ENCODE results near the gene FJX1. TPM values are rescaled to one million over a fixed set of nuclear protein-coding genes. Genes with fewer than 3 reads are reported as not detected.

Gene FJX1
- total and polyA plus RNA-seq, 5 donors from 2014 or later, result not detected

DNA sequence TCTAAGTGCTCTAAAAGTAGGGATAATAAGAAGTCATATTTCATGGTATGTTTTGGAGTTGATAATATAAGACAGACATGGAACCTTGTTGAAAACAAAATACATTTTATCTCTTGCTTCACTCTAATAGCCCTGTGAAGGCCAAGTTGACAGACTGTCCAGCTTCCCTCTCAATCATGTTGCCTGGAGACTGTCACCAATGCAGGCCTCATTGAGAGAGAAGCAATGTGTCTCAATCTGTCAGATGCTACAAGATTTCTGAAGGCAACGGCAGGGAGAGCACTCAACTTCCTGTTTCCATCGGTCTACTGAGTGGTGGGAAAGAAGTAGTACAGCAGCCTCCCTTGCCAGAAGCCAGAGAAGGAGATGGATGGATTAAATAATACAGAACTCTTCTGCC, 23.6 kb upstream of the FJX1 start:
- no peak for DNase-seq

DNA sequence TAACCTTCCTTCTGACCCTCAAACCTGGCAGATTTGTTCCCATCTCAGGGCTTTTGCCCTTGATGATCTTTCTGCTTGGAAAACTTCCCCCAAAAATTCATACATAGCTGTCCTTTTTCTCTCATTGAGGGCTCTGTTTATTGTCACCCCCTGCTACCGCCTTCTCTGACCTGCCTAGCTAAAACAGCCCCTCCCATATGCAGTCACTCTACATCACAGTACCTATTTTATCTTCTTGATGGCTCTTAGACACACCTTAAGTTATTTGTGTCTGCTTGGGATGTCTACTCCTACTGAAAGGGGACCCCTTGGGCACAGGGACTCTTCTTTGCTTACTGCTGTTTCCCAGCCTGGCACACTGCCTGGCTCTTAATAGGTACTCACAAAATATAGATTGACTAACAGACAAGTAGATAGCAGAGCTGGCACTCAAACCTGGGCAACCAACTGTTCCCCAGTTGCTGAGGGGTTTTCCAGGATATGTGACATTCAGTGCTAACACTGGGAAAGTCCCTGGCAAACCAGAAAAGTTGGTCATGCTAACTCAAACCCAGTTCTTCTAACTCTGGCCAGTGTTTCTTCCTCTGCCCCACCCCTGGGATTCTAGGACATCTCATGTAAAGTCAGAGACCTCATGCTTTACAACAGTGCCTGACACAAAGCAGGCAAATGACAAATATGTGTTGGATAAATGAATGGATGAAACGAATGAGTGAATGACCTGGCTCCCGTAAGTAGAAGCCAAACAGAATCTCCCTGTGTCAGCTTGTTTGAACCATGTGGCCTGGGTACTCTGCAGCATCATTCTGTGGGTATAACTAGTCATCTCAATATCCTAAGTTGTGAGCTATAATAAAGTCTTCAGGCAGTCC, 19.8 kb upstream of the FJX1 start:
- Mint-ChIP-seq H3K27me3 (no peaks in the 10 kb centered on the region), H3K4me1 (no peaks in the 10 kb centered on the region)
- H3K27ac ChIP-seq (ENCODE audit: insufficient read depth, low read length, poor library complexity, severe bottlenecking), result no peak overlapping the region

More for the DNA sequence above, 23.6 kb upstream of the FJX1 start:
- Histone ChIP-seq H3K4me3 (ENCODE audit: low read depth, low read length) (no peak overlapping the region), H3K4me1 (ENCODE audit: control insufficient read depth, insufficient read depth, low read length, poor library complexity, severe bottlenecking) (no peaks in the 10 kb centered on the region), H3K27me3 (ENCODE audit: control insufficient read depth, insufficient read depth, low read length) (peaks cover 7% of the 10 kb centered on the region), H3K36me3 (ENCODE audit: control insufficient read depth, insufficient read depth, low read length) (no peaks in the 10 kb centered on the region), H3K27ac (ENCODE audit: insufficient read depth, low read length, poor library complexity, severe bottlenecking) (no peak overlapping the region), H3K9me3 (ENCODE audit: control insufficient read depth in 2 of 2, low read length in 2 of 2) (no peaks in the 10 kb centered on the region)
- peaks cover 0 to 2% (median 0%) of the 10 kb centered on the region in 7 donors for H3K9me3 Mint-ChIP-seq
- H3K36me3 Mint-ChIP-seq, result no peaks in the 10 kb centered on the region
- H3K27me3 Mint-ChIP-seq, result no peaks in the 10 kb centered on the region
- H3K4me1 Mint-ChIP-seq, result no peaks in the 10 kb centered on the region
- H3K27ac Mint-ChIP-seq, result no peak overlapping the region
- no peak for ATAC-seq (ENCODE audit: low read depth in 2 of 2)
- no peak overlapping the region for H3K4me3 Mint-ChIP-seq

DNA sequence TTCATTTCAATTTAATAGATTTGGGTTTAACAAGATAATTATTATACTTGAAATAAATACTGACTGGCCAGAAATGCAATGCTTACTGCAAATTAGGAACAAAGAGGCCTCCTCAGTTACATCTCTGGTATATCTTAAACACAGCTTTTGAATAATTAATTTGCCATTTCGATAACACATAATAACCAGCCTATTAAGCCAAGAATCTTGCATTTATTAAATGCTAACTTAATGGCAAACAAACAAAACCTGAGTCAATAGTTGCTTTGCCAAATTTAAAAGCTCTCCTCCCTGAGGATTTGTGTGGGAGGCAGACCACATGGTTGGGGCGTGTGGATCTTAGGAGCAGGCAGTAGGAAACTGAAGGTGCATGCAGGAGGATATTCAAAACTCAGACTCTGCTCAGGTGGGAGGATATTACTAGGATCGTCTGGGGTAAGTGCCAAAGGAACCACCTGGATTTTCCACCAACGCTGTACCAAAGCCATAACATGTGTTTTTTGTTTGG, 17.9 kb upstream of the FJX1 start:
- DNase-seq, result no peak
- Histone ChIP-seq H3K9me3 (ENCODE audit: control insufficient read depth in 2 of 2, low read length in 2 of 2) (no peaks in the 10 kb centered on the region), H3K36me3 (ENCODE audit: control insufficient read depth, insufficient read depth, low read length) (no peaks in the 10 kb centered on the region), H3K27me3 (ENCODE audit: control insufficient read depth, insufficient read depth, low read length) (peaks cover 2% of the 10 kb centered on the region), H3K4me3 (ENCODE audit: low read depth, low read length) (no peak overlapping the region), H3K4me1 (ENCODE audit: control insufficient read depth, insufficient read depth, low read length, poor library complexity, severe bottlenecking) (no peaks in the 10 kb centered on the region), H3K27ac (ENCODE audit: insufficient read depth, low read length, poor library complexity, severe bottlenecking) (no peak overlapping the region)
- no peaks in the 10 kb centered on the region for H3K36me3 Mint-ChIP-seq
- H3K9me3 Mint-ChIP-seq, result peaks cover 0 to 1% (median 0%) of the 10 kb centered on the region in 7 donors
- H3K27me3 Mint-ChIP-seq, result no peaks in the 10 kb centered on the region
- H3K4me3 Mint-ChIP-seq, result no peak overlapping the region
- no peak overlapping the region for H3K27ac Mint-ChIP-seq
- no peaks in the 10 kb centered on the region for H3K4me1 Mint-ChIP-seq
- no peak for ATAC-seq (ENCODE audit: low read depth in 2 of 2)

More for the DNA sequence above, 19.8 kb upstream of the FJX1 start:
- Mint-ChIP-seq H3K27ac (no peak overlapping the region), H3K4me3 (no peak overlapping the region), H3K9me3 (peaks cover 0 to 1% (median 0%) of the 10 kb centered on the region in 7 donors), H3K36me3 (no peaks in the 10 kb centered on the region)
- Histone ChIP-seq H3K36me3 (ENCODE audit: control insufficient read depth, insufficient read depth, low read length) (no peaks in the 10 kb centered on the region), H3K4me1 (ENCODE audit: control insufficient read depth, insufficient read depth, low read length, poor library complexity, severe bottlenecking) (no peaks in the 10 kb centered on the region), H3K9me3 (ENCODE audit: control insufficient read depth in 2 of 2, low read length in 2 of 2) (no peaks in the 10 kb centered on the region), H3K4me3 (ENCODE audit: low read depth, low read length) (no peak overlapping the region), H3K27me3 (ENCODE audit: control insufficient read depth, insufficient read depth, low read length) (peaks cover 2% of the 10 kb centered on the region)
- no peak for ATAC-seq (ENCODE audit: low read depth in 2 of 2)
- DNase-seq, result no peak

DNA sequence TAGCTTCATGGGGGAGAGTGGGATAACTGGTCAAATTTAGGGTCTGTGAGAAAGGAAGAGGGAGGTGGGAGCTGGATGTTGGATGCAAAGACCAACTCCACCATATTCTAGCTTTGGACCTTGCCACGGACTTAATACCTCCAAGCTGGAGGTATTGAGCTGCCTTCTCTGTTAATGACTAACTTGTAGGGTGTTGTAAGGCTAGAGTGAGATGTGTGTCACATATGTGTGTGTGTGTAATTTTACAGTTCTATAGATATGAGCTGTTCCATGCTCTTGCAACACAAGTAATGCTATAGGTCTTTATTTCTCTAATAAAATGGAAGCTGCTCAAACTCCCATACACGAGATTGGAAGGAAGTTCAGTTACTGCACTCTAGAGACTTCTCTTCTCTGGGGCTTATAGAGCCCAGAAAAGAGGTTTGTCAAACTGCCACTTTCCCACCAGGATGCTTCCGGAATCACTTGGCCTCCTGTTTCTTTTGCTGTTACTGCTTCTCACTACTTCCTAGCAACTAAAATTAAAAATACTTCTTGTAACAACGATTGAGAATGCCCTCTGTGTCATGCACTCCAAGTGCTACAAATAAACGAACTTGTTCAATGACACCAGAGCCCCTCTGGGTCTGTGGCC, 16.0 kb upstream of the FJX1 start:
- Mint-ChIP-seq H3K27ac (no peak overlapping the region), H3K4me1 (no peaks in the 10 kb centered on the region), H3K27me3 (no peaks in the 10 kb centered on the region), H3K36me3 (no peaks in the 10 kb centered on the region), H3K9me3 (peaks cover 0 to 2% (median 0%) of the 10 kb centered on the region in 7 donors), H3K4me3 (no peak overlapping the region)
- DNase-seq (no peak), ATAC-seq (ENCODE audit: low read depth in 2 of 2) (no peak)
- H3K36me3 ChIP-seq (ENCODE audit: control insufficient read depth, insufficient read depth, low read length), result no peaks in the 10 kb centered on the region
- H3K4me1 ChIP-seq (ENCODE audit: control insufficient read depth, insufficient read depth, low read length, poor library complexity, severe bottlenecking), result no peaks in the 10 kb centered on the region
- H3K4me3 ChIP-seq (ENCODE audit: low read depth, low read length), result no peak overlapping the region
- H3K27me3 ChIP-seq (ENCODE audit: control insufficient read depth, insufficient read depth, low read length), result peaks cover 2% of the 10 kb centered on the region
- H3K9me3 ChIP-seq (ENCODE audit: control insufficient read depth in 2 of 2, low read length in 2 of 2), result no peaks in the 10 kb centered on the region
- no peak overlapping the region for H3K27ac ChIP-seq (ENCODE audit: insufficient read depth, low read length, poor library complexity, severe bottlenecking)

DNA sequence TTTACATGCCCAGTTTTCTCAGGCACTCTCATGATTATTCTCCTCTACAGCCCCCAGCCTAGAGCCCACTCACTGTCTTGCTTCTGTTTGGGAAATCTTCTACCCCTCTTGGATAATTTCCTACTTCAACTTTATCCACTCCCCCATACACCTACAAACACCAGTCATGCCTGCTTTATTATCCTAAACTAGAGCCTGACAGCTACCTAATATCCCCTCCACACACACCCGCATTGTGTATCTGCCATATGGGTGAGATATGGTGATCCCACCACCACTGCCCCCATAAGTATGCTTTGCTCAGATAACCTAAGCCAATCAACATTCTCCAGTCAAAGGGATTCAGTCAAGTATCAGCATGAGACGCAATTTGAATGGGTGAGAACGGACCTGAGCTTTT, 15.3 kb upstream of the FJX1 start:
- no peak overlapping the region for H3K4me3 ChIP-seq (ENCODE audit: low read depth, low read length)
- H3K27ac ChIP-seq (ENCODE audit: insufficient read depth, low read length, poor library complexity, severe bottlenecking), result no peak overlapping the region
- no peak for ATAC-seq (ENCODE audit: low read depth in 2 of 2)
- H3K27ac Mint-ChIP-seq, result no peak overlapping the region
- H3K4me1 Mint-ChIP-seq, result no peaks in the 10 kb centered on the region
- no peaks in the 10 kb centered on the region for H3K36me3 ChIP-seq (ENCODE audit: control insufficient read depth, insufficient read depth, low read length)
- H3K9me3 ChIP-seq (ENCODE audit: control insufficient read depth in 2 of 2, low read length in 2 of 2), result no peaks in the 10 kb centered on the region
- DNase-seq, result no peak
- H3K36me3 Mint-ChIP-seq, result no peaks in the 10 kb centered on the region
- H3K4me3 Mint-ChIP-seq, result no peak overlapping the region
- H3K4me1 ChIP-seq (ENCODE audit: control insufficient read depth, insufficient read depth, low read length, poor library complexity, severe bottlenecking), result no peaks in the 10 kb centered on the region
- peaks cover 2% of the 10 kb centered on the region for H3K27me3 ChIP-seq (ENCODE audit: control insufficient read depth, insufficient read depth, low read length)
- no peaks in the 10 kb centered on the region for H3K27me3 Mint-ChIP-seq
- H3K9me3 Mint-ChIP-seq, result peaks cover 0 to 2% (median 0%) of the 10 kb centered on the region in 7 donors

DNA sequence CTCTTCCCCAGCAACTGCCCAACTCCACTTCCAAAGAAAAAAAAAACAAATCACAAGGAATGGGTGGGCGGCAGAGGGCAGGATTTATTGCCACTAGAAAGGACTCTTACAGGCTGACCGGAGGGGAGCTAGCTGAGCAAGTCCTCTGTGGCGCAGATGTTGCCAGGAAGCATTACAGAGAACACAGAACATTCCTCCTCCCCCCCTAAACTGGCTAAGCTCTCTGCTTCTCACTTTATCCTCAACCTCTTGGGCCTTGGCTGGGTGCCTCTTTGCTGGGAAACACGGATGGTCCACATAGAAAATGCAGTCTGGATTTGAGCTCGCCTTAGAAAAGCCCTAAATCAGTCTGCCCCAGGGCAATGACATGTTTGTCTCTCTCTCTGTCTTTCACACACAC, 12.6 kb upstream of the FJX1 start:
- no peaks in the 10 kb centered on the region for H3K27me3 ChIP-seq (ENCODE audit: control insufficient read depth, insufficient read depth, low read length)
- H3K27me3 Mint-ChIP-seq, result peaks cover 5% of the 10 kb centered on the region
- H3K4me1 Mint-ChIP-seq, result no peaks in the 10 kb centered on the region
- no peak overlapping the region for H3K4me3 ChIP-seq (ENCODE audit: low read depth, low read length)
- no peaks in the 10 kb centered on the region for H3K9me3 ChIP-seq (ENCODE audit: control insufficient read depth in 2 of 2, low read length in 2 of 2)
- no peak overlapping the region for H3K27ac ChIP-seq (ENCODE audit: insufficient read depth, low read length, poor library complexity, severe bottlenecking)
- no peaks in the 10 kb centered on the region for H3K36me3 Mint-ChIP-seq
- peaks cover 0 to 2% (median 0%) of the 10 kb centered on the region in 7 donors for H3K9me3 Mint-ChIP-seq
- DNase-seq, result no peak
- no peak overlapping the region for H3K4me3 Mint-ChIP-seq
- no peak overlapping the region for H3K27ac Mint-ChIP-seq
- H3K4me1 ChIP-seq (ENCODE audit: control insufficient read depth, insufficient read depth, low read length, poor library complexity, severe bottlenecking), result no peaks in the 10 kb centered on the region
- ATAC-seq (ENCODE audit: low read depth in 2 of 2), result no peak
- no peaks in the 10 kb centered on the region for H3K36me3 ChIP-seq (ENCODE audit: control insufficient read depth, insufficient read depth, low read length)

DNA sequence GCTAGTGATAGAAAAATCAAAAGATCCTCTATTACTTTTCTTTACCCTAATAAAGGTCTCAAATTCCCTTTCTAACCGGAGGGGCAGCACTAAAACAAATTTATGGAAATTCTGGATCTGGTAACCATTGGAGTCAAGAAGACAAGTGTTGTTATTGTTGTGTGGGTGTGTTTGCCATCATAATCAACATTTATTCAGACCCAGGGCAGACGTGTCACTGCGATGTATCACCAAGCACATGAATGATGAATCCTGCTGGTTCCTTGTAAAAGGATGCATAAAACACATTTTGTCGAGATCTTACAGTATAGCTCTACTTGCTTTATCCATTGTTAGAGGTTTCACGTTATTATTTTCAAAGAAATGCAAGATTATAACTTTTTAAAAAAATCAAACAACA, 12.1 kb upstream of the FJX1 start:
- H3K4me1 ChIP-seq (ENCODE audit: control insufficient read depth, insufficient read depth, low read length, poor library complexity, severe bottlenecking), result no peaks in the 10 kb centered on the region
- Mint-ChIP-seq H3K9me3 (peaks cover 0 to 2% (median 0%) of the 10 kb centered on the region in 7 donors), H3K4me1 (no peaks in the 10 kb centered on the region), H3K27ac (no peak overlapping the region), H3K27me3 (peaks cover 8% of the 10 kb centered on the region), H3K36me3 (no peaks in the 10 kb centered on the region), H3K4me3 (no peak overlapping the region)
- H3K9me3 ChIP-seq (ENCODE audit: control insufficient read depth in 2 of 2, low read length in 2 of 2), result no peaks in the 10 kb centered on the region
- H3K27ac ChIP-seq (ENCODE audit: insufficient read depth, low read length, poor library complexity, severe bottlenecking), result no peak overlapping the region
- DNase-seq (no peak), ATAC-seq (ENCODE audit: low read depth in 2 of 2) (no peak)
- no peaks in the 10 kb centered on the region for H3K36me3 ChIP-seq (ENCODE audit: control insufficient read depth, insufficient read depth, low read length)
- H3K27me3 ChIP-seq (ENCODE audit: control insufficient read depth, insufficient read depth, low read length), result no peaks in the 10 kb centered on the region
- no peak overlapping the region for H3K4me3 ChIP-seq (ENCODE audit: low read depth, low read length)
